Stimulated activated naive CD8-positive, alpha-beta T cell treated with anti-CD3 and anti-CD28 coated beads, Interleukin-15, Interleukin-2, amounts not matched to agents 100 ng/mL and 50 ng/mL, for 24 hours (primary cell): ENCODE measurements around the gene FAM9C.

ENCODE experiments used
- H3K27ac Mint-ChIP-seq: one replicate; pipeline ENCODE4 v1.8.0; 2021; ENCODE audit warnings: mild to moderate bottlenecking, mixed read lengths
- H3K27me3 Mint-ChIP-seq: one replicate; pipeline ENCODE4 v1.8.0; 2021; ENCODE audit warnings: mixed read lengths
- H3K36me3 Mint-ChIP-seq: one replicate; pipeline ENCODE4 v1.8.0; 2021; ENCODE audit warnings: low read depth, mixed read lengths
- H3K4me1 Mint-ChIP-seq: one replicate; pipeline ENCODE4 v1.8.0; 2021; ENCODE audit warnings: low read depth, mixed read lengths
- H3K4me3 Mint-ChIP-seq: one replicate; pipeline ENCODE4 v1.8.0; 2021; ENCODE audit warnings: mild to moderate bottlenecking, mixed read lengths
- H3K9me3 Mint-ChIP-seq: one replicate; pipeline ENCODE4 v1.8.0; 2021; ENCODE audit warnings: mixed read lengths

The FAM9C gene

DNA sequence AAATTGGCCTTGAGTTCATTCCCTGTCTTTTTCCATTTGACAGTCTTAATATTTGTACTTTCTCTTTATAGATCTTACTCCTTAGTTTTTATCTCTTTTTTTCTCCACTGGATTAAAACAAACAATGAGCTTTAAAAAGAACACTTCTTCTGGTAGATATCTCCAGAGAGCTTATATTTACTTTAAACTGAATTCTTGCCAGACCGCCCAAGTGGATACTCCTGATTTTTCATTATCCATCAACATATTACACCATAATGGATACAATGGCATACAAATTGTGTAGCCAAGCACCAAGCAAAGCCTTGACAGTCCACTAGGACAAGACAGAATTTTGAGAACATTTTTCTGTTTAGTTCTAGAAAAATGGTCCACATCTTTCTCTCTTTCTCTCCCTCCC lies 50.6 kb downstream of the FAM9C start:
- Mint-ChIP-seq H3K36me3 (no peaks in the 10 kb centered on the region), H3K9me3 (no peaks in the 10 kb centered on the region), H3K27ac (no peak overlapping the region), H3K4me3 (no peak overlapping the region), H3K27me3 (no peaks in the 10 kb centered on the region), H3K4me1 (peaks cover 70% of the 10 kb centered on the region)

DNA sequence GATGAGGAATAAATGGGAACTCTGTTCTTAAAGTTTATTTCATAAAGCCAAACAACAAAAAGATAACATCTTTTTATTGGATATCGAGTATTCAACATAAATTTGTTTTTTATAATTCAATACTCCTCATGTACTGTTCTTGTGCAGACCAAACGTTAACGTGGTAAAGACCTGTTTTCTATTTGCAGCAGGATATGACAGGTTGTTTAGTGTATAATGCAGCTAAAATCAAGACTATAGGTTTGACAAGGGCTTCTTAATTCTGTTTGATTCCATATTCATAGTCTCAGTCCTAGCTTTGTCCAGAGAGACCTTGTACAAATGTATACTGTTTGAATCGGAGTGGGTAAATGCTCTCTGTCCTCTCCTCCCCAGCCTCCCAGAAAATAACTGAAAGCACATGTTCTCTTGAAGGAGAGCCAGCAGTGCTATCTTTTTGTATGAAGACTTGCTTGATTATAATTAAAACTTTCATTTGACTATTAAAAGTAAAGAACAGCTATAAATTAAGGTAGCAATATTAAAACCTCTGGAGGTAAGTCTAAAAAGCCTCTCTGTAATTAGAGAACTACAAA lies 51.8 kb downstream of the FAM9C start:
- Mint-ChIP-seq H3K27me3 (no peaks in the 10 kb centered on the region), H3K4me3 (no peak overlapping the region), H3K27ac (no peak overlapping the region), H3K9me3 (no peaks in the 10 kb centered on the region), H3K4me1 (peaks cover 66% of the 10 kb centered on the region), H3K36me3 (no peaks in the 10 kb centered on the region)

DNA sequence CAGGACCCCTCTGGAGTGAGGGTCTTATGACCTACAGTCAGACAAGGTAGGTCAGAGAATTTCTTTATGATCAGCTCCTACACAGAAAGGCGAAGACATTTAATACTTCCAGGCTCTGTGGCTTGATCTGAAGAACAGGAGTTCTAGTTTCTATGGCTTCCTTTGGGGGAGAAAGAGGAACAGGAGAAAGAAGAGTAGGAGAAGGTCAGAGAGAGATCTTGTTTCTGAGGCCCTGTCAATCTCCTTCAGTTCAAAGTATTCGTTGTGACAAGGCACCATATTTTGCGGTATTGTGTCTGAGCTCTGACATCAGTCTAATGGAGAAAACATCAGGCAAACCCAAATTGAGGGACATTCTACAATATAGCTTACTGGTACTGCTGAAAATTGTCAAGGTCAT lies 52.8 kb downstream of the FAM9C start:
- H3K4me3 Mint-ChIP-seq, result no peak overlapping the region
- H3K36me3 Mint-ChIP-seq, result no peaks in the 10 kb centered on the region
- H3K4me1 Mint-ChIP-seq, result peaks cover 63% of the 10 kb centered on the region
- H3K27me3 Mint-ChIP-seq, result no peaks in the 10 kb centered on the region
- peak overlapping the region; percentile 76 for H3K27ac Mint-ChIP-seq
- no peaks in the 10 kb centered on the region for H3K9me3 Mint-ChIP-seq

DNA sequence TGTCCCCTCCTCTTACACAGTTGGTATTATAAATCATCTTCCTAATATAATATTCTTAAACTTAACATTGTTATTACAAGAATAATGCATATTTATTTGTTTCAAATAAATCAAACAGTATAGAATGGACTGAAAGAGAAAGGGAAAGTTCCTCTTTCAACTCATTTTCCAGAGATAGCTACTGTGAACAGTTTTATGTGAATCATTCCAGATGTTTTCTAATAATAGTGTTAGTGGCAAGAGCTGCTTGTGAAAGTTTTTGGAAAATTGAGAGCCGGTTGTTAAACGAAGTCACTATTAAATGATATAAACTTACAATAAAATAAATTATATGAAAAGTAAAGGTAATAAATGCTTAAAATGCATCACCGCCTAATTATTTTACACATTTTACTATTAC lies 55.0 kb downstream of the FAM9C start:
- no peak overlapping the region for H3K27ac Mint-ChIP-seq
- H3K4me1 Mint-ChIP-seq, result peaks cover 73% of the 10 kb centered on the region
- no peak overlapping the region for H3K4me3 Mint-ChIP-seq
- no peaks in the 10 kb centered on the region for H3K36me3 Mint-ChIP-seq
- H3K9me3 Mint-ChIP-seq, result no peaks in the 10 kb centered on the region
- H3K27me3 Mint-ChIP-seq, result no peaks in the 10 kb centered on the region

DNA sequence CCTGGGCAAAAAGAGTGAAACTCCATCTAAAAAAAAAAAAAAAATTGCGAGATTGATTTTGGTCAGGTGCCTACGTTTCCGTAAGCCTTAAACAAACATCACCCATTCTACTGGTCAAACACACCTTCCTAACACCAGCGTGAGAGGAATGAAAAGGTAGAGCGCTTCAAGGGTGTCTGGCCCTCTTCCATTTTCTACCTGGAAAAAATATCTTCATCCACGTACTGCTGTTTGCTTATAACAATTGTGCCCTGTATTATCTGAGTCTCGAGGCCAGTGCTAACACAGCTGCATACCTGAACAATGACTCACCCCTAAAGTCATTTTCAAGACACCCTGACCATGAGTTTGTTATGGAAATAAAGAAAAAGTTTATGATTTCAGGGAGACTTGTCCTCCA lies 55.6 kb downstream of the FAM9C start:
- Mint-ChIP-seq H3K27ac (no peak overlapping the region), H3K9me3 (no peaks in the 10 kb centered on the region), H3K36me3 (no peaks in the 10 kb centered on the region), H3K27me3 (no peaks in the 10 kb centered on the region), H3K4me1 (peaks cover 78% of the 10 kb centered on the region), H3K4me3 (no peak overlapping the region)

DNA sequence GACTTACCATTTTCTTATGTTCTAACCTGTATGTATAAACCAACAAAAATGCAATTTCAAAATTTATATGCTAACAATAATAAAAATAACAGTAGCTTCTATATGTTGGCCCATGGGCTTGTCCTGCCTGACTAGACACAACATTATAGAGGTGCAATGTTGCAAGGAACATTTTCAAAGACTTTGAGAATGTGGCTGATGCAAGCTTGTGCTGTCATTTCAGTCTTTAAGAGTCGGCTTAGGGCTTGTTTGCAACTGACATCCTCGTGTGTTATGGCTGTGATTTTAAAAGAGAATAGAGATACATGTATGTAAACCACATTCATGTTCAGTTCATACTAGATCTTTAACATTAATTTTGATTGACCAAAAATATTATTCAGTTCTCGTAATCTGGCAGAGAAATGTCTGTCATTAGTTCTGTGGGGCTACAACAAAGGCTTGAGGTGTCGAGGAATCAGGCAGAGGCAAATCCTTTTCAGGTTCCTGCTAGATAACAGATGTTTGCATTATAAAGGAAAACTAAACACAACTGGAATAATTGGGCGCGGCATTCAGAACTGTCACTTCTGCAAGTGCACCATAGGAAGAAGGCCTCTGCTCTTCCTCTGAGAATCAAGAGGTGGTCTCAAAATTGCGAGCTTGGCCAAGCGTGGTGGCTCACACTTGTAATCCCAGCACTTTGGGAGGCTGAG lies 56.4 kb downstream of the FAM9C start:
- no peaks in the 10 kb centered on the region for H3K9me3 Mint-ChIP-seq
- no peaks in the 10 kb centered on the region for H3K36me3 Mint-ChIP-seq
- no peak overlapping the region for H3K4me3 Mint-ChIP-seq
- H3K4me1 Mint-ChIP-seq, result peaks cover 81% of the 10 kb centered on the region
- H3K27me3 Mint-ChIP-seq, result no peaks in the 10 kb centered on the region
- H3K27ac Mint-ChIP-seq, result no peak overlapping the region

DNA sequence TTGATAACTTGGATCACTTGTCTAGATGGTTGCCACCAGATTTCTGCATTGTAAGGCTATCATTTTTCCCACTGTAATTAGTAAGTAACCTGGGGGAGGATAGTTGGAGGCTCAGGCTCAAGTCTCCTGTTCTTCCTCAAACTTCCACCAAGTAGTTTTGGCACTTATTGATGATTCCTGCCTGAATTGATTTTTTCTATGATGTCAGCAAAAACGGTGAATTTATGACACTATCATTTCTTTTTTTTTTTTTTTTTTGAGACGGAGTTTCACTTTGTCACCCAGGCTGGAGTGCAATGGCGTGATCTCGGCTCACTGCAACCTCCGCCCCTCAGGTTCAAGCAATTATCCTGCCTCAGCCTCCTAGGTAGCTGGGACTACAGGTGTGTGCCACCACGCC lies 57.1 kb downstream of the FAM9C start:
- Mint-ChIP-seq H3K36me3 (no peaks in the 10 kb centered on the region), H3K9me3 (no peaks in the 10 kb centered on the region), H3K4me3 (peak overlapping the region; percentile 66), H3K27ac (no peak overlapping the region), H3K27me3 (no peaks in the 10 kb centered on the region), H3K4me1 (peaks cover 82% of the 10 kb centered on the region)

DNA sequence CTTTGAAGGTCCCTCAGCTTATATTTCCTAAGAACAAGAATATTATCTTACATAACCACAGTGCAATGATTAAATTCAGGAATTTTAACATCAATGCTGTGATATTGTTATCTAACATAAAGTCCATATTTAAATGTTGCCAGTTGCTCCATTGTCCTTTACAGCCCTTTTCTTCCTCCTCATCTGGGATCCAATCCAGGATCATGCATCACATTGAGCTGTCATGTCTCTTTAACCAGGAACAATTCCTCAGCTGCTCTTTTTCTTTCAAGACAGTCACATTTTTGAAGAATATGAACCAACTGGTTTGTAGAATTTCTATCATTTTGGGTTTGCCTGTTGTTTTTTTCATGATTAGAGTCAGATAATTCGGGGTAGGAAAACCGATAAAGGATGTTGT lies 57.5 kb downstream of the FAM9C start:
- no peaks in the 10 kb centered on the region for H3K36me3 Mint-ChIP-seq
- H3K9me3 Mint-ChIP-seq, result no peaks in the 10 kb centered on the region
- peaks cover 84% of the 10 kb centered on the region for H3K4me1 Mint-ChIP-seq
- no peaks in the 10 kb centered on the region for H3K27me3 Mint-ChIP-seq
- H3K27ac Mint-ChIP-seq, result peak overlapping the region; percentile 98
- peak overlapping the region; percentile 66 for H3K4me3 Mint-ChIP-seq

DNA sequence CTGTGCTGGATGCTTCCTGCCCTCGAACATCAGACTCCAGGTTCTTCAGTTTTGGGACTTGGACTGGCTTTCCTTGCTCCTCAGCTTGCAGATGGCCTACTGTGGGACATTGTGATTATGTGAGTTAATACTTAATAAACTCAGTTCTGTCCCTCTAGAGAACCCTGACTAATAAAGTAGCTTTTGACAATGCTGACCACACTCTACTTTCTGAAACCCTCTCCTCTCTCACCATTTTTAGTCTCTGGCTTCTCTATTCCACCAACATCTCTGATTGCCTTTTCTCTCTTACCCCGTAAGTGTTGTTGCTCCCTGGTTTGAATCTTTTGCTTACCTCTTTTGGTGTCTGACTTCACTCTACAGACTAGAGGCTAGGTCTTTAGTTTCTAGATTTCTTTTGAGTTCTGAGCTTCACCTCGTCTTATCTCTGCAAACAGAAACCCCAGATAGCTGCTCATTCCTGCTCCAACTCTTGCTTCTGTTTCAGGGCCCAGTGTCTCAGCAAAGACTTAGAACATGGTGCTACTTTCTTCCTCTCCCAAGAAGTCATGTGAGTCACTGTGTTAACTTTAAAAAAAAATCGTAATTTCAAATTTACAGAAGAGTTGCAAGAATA lies 58.1 kb downstream of the FAM9C start:
- H3K4me1 Mint-ChIP-seq, result peaks cover 84% of the 10 kb centered on the region
- H3K36me3 Mint-ChIP-seq, result no peaks in the 10 kb centered on the region
- no peaks in the 10 kb centered on the region for H3K9me3 Mint-ChIP-seq
- H3K27ac Mint-ChIP-seq, result peak overlapping the region; percentile 98
- no peaks in the 10 kb centered on the region for H3K27me3 Mint-ChIP-seq
- peak overlapping the region; percentile 66 for H3K4me3 Mint-ChIP-seq
